ENCODE measurements around the gene WDR18.
"Not testable (repeated sequence)": the region's sequence is repeated elsewhere in the genome, so short reads cannot be mapped to it uniquely, and the experiment has no call there.

Gene WDR18

GRCh38 chr19:1015782-1016646 is 31.9 kb downstream of the WDR18 start:
- H3K27ac ChIP-seq (ENCODE audit: low read depth, low read length): no peak overlapping the region
- H3K36me3 ChIP-seq (ENCODE audit: insufficient read depth, low read length): peaks cover 10% of the 10 kb centered on the region
- no peak overlapping the region for H3K9ac ChIP-seq (ENCODE audit: low read length)
- no peaks in the 10 kb centered on the region for H3K27me3 ChIP-seq (ENCODE audit: control insufficient read depth in 1 of 2, insufficient read depth in 2 of 2, low read length in 2 of 2)
- peak overlapping the region in 1 of 2 donors; percentile 27 for H3K4me3 ChIP-seq (ENCODE audit: low read depth in 1 of 2, low read length in 2 of 2)
- no peaks in the 10 kb centered on the region for H3K9me3 ChIP-seq (ENCODE audit: low read length)
- H3K4me1 ChIP-seq (ENCODE audit: insufficient read depth, low read length): peaks cover 43% of the 10 kb centered on the region

GRCh38 chr19:1016647-1017114 is 32.5 kb downstream of the WDR18 start:
- no peak overlapping the region for H3K27ac ChIP-seq (ENCODE audit: low read depth, low read length)

GRCh38 chr19:1017115-1017905 is 33.2 kb downstream of the WDR18 start:
- H3K4me3 ChIP-seq (ENCODE audit: low read depth in 1 of 2, low read length in 2 of 2): peak overlapping the region in 1 of 2 donors; percentile 27
- no peaks in the 10 kb centered on the region for H3K9me3 ChIP-seq (ENCODE audit: low read length)
- H3K27ac ChIP-seq (ENCODE audit: low read depth, low read length): no peak overlapping the region
- no peak overlapping the region for H3K9ac ChIP-seq (ENCODE audit: low read length)
- peaks cover 43% of the 10 kb centered on the region for H3K4me1 ChIP-seq (ENCODE audit: insufficient read depth, low read length)
- peaks cover 10% of the 10 kb centered on the region for H3K36me3 ChIP-seq (ENCODE audit: insufficient read depth, low read length)
- no peaks in the 10 kb centered on the region for H3K27me3 ChIP-seq (ENCODE audit: control insufficient read depth in 1 of 2, insufficient read depth in 2 of 2, low read length in 2 of 2)

More at GRCh38 chr19:1016647-1017114, 32.5 kb downstream of the WDR18 start:
- no peaks in the 10 kb centered on the region for H3K9me3 ChIP-seq (ENCODE audit: low read length)
- peaks cover 10% of the 10 kb centered on the region for H3K36me3 ChIP-seq (ENCODE audit: insufficient read depth, low read length)
- no peak overlapping the region for H3K9ac ChIP-seq (ENCODE audit: low read length)
- H3K27me3 ChIP-seq (ENCODE audit: control insufficient read depth in 1 of 2, insufficient read depth in 2 of 2, low read length in 2 of 2): no peaks in the 10 kb centered on the region
- peaks cover 43% of the 10 kb centered on the region for H3K4me1 ChIP-seq (ENCODE audit: insufficient read depth, low read length)
- peak overlapping the region in 1 of 2 donors; percentile 27 for H3K4me3 ChIP-seq (ENCODE audit: low read depth in 1 of 2, low read length in 2 of 2)

- Histone ChIP-seq H3K9me3 (ENCODE audit: low read length) (no peaks in the 10 kb centered on the region), H3K27ac (ENCODE audit: low read depth, low read length) (no peak overlapping the region), H3K4me3 (ENCODE audit: low read depth in 1 of 2, low read length in 2 of 2) (peak overlapping the region in 1 of 2 donors; percentile 27), H3K9ac (ENCODE audit: low read length) (no peak overlapping the region), H3K36me3 (ENCODE audit: insufficient read depth, low read length) (peaks cover 9% of the 10 kb centered on the region), H3K4me1 (ENCODE audit: insufficient read depth, low read length) (peaks cover 43% of the 10 kb centered on the region), H3K27me3 (ENCODE audit: control insufficient read depth in 1 of 2, insufficient read depth in 2 of 2, low read length in 2 of 2) (no peaks in the 10 kb centered on the region)
Observed at GRCh38 chr19:1017906-1018305, 33.8 kb downstream of the WDR18 start.

- peak overlapping the region in 1 of 2 donors; percentile 27 for H3K4me3 ChIP-seq (ENCODE audit: low read depth in 1 of 2, low read length in 2 of 2)
- peaks cover 43% of the 10 kb centered on the region for H3K4me1 ChIP-seq (ENCODE audit: insufficient read depth, low read length)
- no peaks in the 10 kb centered on the region for H3K27me3 ChIP-seq (ENCODE audit: control insufficient read depth in 1 of 2, insufficient read depth in 2 of 2, low read length in 2 of 2)
- no peak overlapping the region for H3K27ac ChIP-seq (ENCODE audit: low read depth, low read length)
- no peaks in the 10 kb centered on the region for H3K9me3 ChIP-seq (ENCODE audit: low read length)
- peaks cover 5% of the 10 kb centered on the region for H3K36me3 ChIP-seq (ENCODE audit: insufficient read depth, low read length)
- H3K9ac ChIP-seq (ENCODE audit: low read length): no peak overlapping the region
Observed at GRCh38 chr19:1018393-1018792, 34.2 kb downstream of the WDR18 start.

- peaks cover 43% of the 10 kb centered on the region for H3K4me1 ChIP-seq (ENCODE audit: insufficient read depth, low read length)
- H3K36me3 ChIP-seq (ENCODE audit: insufficient read depth, low read length): no peaks in the 10 kb centered on the region
- H3K4me3 ChIP-seq (ENCODE audit: low read depth in 1 of 2, low read length in 2 of 2): peak overlapping the region; percentile 59 to 81
- H3K9ac ChIP-seq (ENCODE audit: low read length): peak overlapping the region; percentile 75
- no peaks in the 10 kb centered on the region for H3K9me3 ChIP-seq (ENCODE audit: low read length)
- H3K27ac ChIP-seq (ENCODE audit: low read depth, low read length): peak overlapping the region; percentile 19
- no peaks in the 10 kb centered on the region for H3K27me3 ChIP-seq (ENCODE audit: control insufficient read depth in 1 of 2, insufficient read depth in 2 of 2, low read length in 2 of 2)
Observed at GRCh38 chr19:1018932-1019615, 34.9 kb downstream of the WDR18 start.

GRCh38 chr19:1019616-1019961 is 35.4 kb downstream of the WDR18 start:
- no peaks in the 10 kb centered on the region for H3K27me3 ChIP-seq (ENCODE audit: control insufficient read depth in 1 of 2, insufficient read depth in 2 of 2, low read length in 2 of 2)
- H3K36me3 ChIP-seq (ENCODE audit: insufficient read depth, low read length): no peaks in the 10 kb centered on the region
- peak overlapping the region; percentile 45 for H3K27ac ChIP-seq (ENCODE audit: low read depth, low read length)
- H3K4me3 ChIP-seq (ENCODE audit: low read depth in 1 of 2, low read length in 2 of 2): peak overlapping the region; percentile 59 to 81
- peak overlapping the region; percentile 75 for H3K9ac ChIP-seq (ENCODE audit: low read length)
- H3K9me3 ChIP-seq (ENCODE audit: low read length): no peaks in the 10 kb centered on the region
- peaks cover 43% of the 10 kb centered on the region for H3K4me1 ChIP-seq (ENCODE audit: insufficient read depth, low read length)

- peak overlapping the region; percentile 75 for H3K9ac ChIP-seq (ENCODE audit: low read length)
- H3K4me1 ChIP-seq (ENCODE audit: insufficient read depth, low read length): peaks cover 43% of the 10 kb centered on the region
- H3K4me3 ChIP-seq (ENCODE audit: low read depth in 1 of 2, low read length in 2 of 2): peak overlapping the region; percentile 59 to 81
- peak overlapping the region; percentile 45 for H3K27ac ChIP-seq (ENCODE audit: low read depth, low read length)
- H3K27me3 ChIP-seq (ENCODE audit: control insufficient read depth in 1 of 2, insufficient read depth in 2 of 2, low read length in 2 of 2): no peaks in the 10 kb centered on the region
- no peaks in the 10 kb centered on the region for H3K36me3 ChIP-seq (ENCODE audit: insufficient read depth, low read length)
- H3K9me3 ChIP-seq (ENCODE audit: low read length): no peaks in the 10 kb centered on the region
Observed at GRCh38 chr19:1019980-1020867, 36.1 kb downstream of the WDR18 start.

GRCh38 chr19:1020868-1021425 is 36.8 kb downstream of the WDR18 start, which contains the start of gene TMEM259:
Gene TMEM259, minus strand, starts transcription at chr19:1021123. Its CDS starts 127 bp downstream, at chr19:1020996.
- Histone ChIP-seq H3K27me3 (ENCODE audit: control insufficient read depth in 1 of 2, insufficient read depth in 2 of 2, low read length in 2 of 2) (no peaks in the 10 kb centered on the region), H3K4me3 (ENCODE audit: low read depth in 1 of 2, low read length in 2 of 2) (peak within 1 kb of the TSS; percentile 59 to 81), H3K4me1 (ENCODE audit: insufficient read depth, low read length) (peaks cover 44% of the 10 kb centered on the region), H3K27ac (ENCODE audit: low read depth, low read length) (peak within 1 kb of the TSS; percentile 84), H3K9me3 (ENCODE audit: low read length) (no peaks in the 10 kb centered on the region), H3K36me3 (ENCODE audit: insufficient read depth, low read length) (no peaks in the 10 kb centered on the region), H3K9ac (ENCODE audit: low read length) (peak within 1 kb of the TSS; percentile 75)

GRCh38 chr19:1023883-1024188 is 39.7 kb downstream of the WDR18 start:
- H3K4me1 ChIP-seq (ENCODE audit: insufficient read depth, low read length): peaks cover 19% of the 10 kb centered on the region
- not testable (repeated sequence) for H3K4me3 ChIP-seq (ENCODE audit: low read depth in 1 of 2, low read length in 2 of 2); H3K27me3 ChIP-seq (ENCODE audit: control insufficient read depth in 1 of 2, insufficient read depth in 2 of 2, low read length in 2 of 2); H3K9ac ChIP-seq (ENCODE audit: low read length); H3K27ac ChIP-seq (ENCODE audit: low read depth, low read length); H3K36me3 ChIP-seq (ENCODE audit: insufficient read depth, low read length); H3K9me3 ChIP-seq (ENCODE audit: low read length)
